Hepatocyte (in vitro differentiated cells): ENCODE measurements around the gene PPP2R2C. TPM values are rescaled to one million over a fixed set of nuclear protein-coding genes. Genes with fewer than 3 reads are reported as not detected.

ENCODE experiments used
- DNase-seq: peaks from one replicate; pipeline ENCODE4 v3.0.0-alpha.2; 2016; ENCODE audit warnings: low spot score
- H2AFZ ChIP-seq: fragments of 200-600 bp; sonication (generic); 2 replicates; pipeline ENCODE4 v1.6.0; 2016; ENCODE audit warnings: antibody characterized with exemption, mild to moderate bottlenecking
- H3K27ac ChIP-seq: fragments of 200-600 bp; sonication (generic); 2 replicates; pipeline ENCODE4 v1.5.1; 2016; ENCODE audit warnings: mild to moderate bottlenecking
- H3K27me3 ChIP-seq: fragments of 200-600 bp; sonication (generic); 2 replicates; pipeline ENCODE4 v1.6.1; 2016
- H3K36me3 ChIP-seq: fragments of 200-600 bp; sonication (generic); replicated peaks from 2 replicates; pipeline ENCODE4 v1.5.1; 2016; ENCODE audit warnings: low read depth; ENCODE audit not compliant: insufficient read depth
- H3K4me1 ChIP-seq: fragments of 200-600 bp; sonication (generic); 2 replicates; pipeline ENCODE4 v1.5.1; 2016; ENCODE audit warnings: mild to moderate bottlenecking, moderate library complexity; ENCODE audit not compliant: insufficient read depth
- H3K4me2 ChIP-seq: fragments of 200-600 bp; sonication (generic); 2 replicates; pipeline ENCODE4 v1.6.0; 2016
- H3K4me3 ChIP-seq: fragments of 200-600 bp; sonication (generic); 2 replicates; pipeline ENCODE4 v1.5.1; 2016; ENCODE audit warnings: mild to moderate bottlenecking
- H3K79me2 ChIP-seq: fragments of 200-600 bp; sonication (generic); 2 replicates; pipeline ENCODE4 v1.6.0; 2017; ENCODE audit warnings: mild to moderate bottlenecking
- H3K9me2 ChIP-seq: fragments of 200-600 bp; sonication (generic); replicated peaks from 2 replicates; pipeline ENCODE4 v1.6.0; 2017; ENCODE audit warnings: mild to moderate bottlenecking; ENCODE audit not compliant: insufficient read depth
- H3K9me3 ChIP-seq: fragments of 200-600 bp; sonication (generic); 2 replicates; pipeline ENCODE4 v1.5.1; 2016; ENCODE audit warnings: low read depth, mild to moderate bottlenecking
- H4K20me1 ChIP-seq: fragments of 200-600 bp; sonication (generic); 2 replicates; pipeline ENCODE4 v1.6.0; 2016; ENCODE audit warnings: mild to moderate bottlenecking; ENCODE audit not compliant: insufficient read depth, poor library complexity, severe bottlenecking
- CTCF ChIP-seq: fragments of 200-600 bp; sonication (generic); IDR thresholded peaks from 2 replicates; pipeline ENCODE4 v1.5.1; 2016; ENCODE audit warnings: antibody characterized with exemption, mild to moderate bottlenecking; ENCODE audit not compliant: poor library complexity
- EZH2 ChIP-seq: fragments of 200-600 bp; sonication (generic); IDR thresholded peaks from 2 replicates; pipeline ENCODE4 v1.6.1; 2016; ENCODE audit warnings: antibody characterized with exemption, mild to moderate bottlenecking, borderline replicate concordance
- EZH2phosphoT487 ChIP-seq: fragments of 200-600 bp; sonication (generic); IDR thresholded peaks from one replicate; pipeline ENCODE4 v1.6.1; 2018; ENCODE audit warnings: antibody characterized with exemption, mild to moderate bottlenecking, low read depth, moderate library complexity; ENCODE audit not compliant: unreplicated experiment, severe bottlenecking
- WGBS: methylation state at CpG from one replicate; pipeline ENCODE4 v1.1.6; 2016; ENCODE audit warnings: low lambda C conversion rate; ENCODE audit errors: missing lambda C conversion rate; 5-methylcytosine and 5-hydroxymethylcytosine counted together
- polyA plus RNA-seq: library from polyadenylated mRNA; unstranded; fragments of >200 nt; fragmentation: Nextera tagmentation; extraction: Ambion mirVana; gene quantifications from 2 replicates; pipeline ENCODE4 v1.2.1, GENCODE V29; 2016
- total RNA-seq: library from RNA; depleted of rRNA; stranded (reverse); fragments of >200 nt; gene quantifications from 2 replicates; pipeline ENCODE4 v1.2.3, GENCODE V29; 2014

The PPP2R2C gene
- total and polyA plus RNA-seq, 2 experiments from 2014 or later, result 0.35 to 0.67 TPM

- Histone ChIP-seq H3K27ac (no peak overlapping the region), H3K27me3 (peaks cover 24% of the 10 kb centered on the region), H3K9me3 (no peaks in the 10 kb centered on the region), H3K9me2 (no peaks in the 10 kb centered on the region), H3K4me3 (no peak overlapping the region), H2AFZ (no peak overlapping the region), H3K79me2 (no peaks in the 10 kb centered on the region), H4K20me1 (no peaks in the 10 kb centered on the region), H3K4me2 (no peak overlapping the region), H3K36me3 (no peaks in the 10 kb centered on the region), H3K4me1 (no peaks in the 10 kb centered on the region)
- no peak for TF ChIP-seq EZH2phosphoT487
- no peak for TF ChIP-seq EZH2
- TF ChIP-seq CTCF, result no peak
- no peak for DNase-seq
- WGBS, result 93% methylated on average over 5 of the region's 5 CpGs
Observed at GRCh38 chr4:6366581-6366980, 105.8 kb downstream of the PPP2R2C start.

GRCh38 chr4:6365545-6366086, 106.8 kb downstream of the PPP2R2C start:
- Histone ChIP-seq H4K20me1 (no peaks in the 10 kb centered on the region), H3K4me1 (no peaks in the 10 kb centered on the region), H2AFZ (no peak overlapping the region), H3K9me3 (no peaks in the 10 kb centered on the region), H3K4me2 (no peak overlapping the region), H3K79me2 (no peaks in the 10 kb centered on the region), H3K36me3 (no peaks in the 10 kb centered on the region), H3K4me3 (no peak overlapping the region), H3K27ac (no peak overlapping the region), H3K9me2 (no peaks in the 10 kb centered on the region), H3K27me3 (peaks cover 24% of the 10 kb centered on the region)
- WGBS, result 87% methylated on average over 13 of the region's 13 CpGs
- DNase-seq, result no peak
- TF ChIP-seq EZH2, result no peak
- no peak for TF ChIP-seq EZH2phosphoT487
- no peak for TF ChIP-seq CTCF

GRCh38 chr4:6364581-6364980, 107.8 kb downstream of the PPP2R2C start:
- Histone ChIP-seq H3K4me3 (no peak overlapping the region), H3K79me2 (no peaks in the 10 kb centered on the region), H3K27me3 (peaks cover 24% of the 10 kb centered on the region), H3K27ac (no peak overlapping the region), H3K4me1 (no peaks in the 10 kb centered on the region), H3K9me3 (no peaks in the 10 kb centered on the region), H3K9me2 (no peaks in the 10 kb centered on the region), H4K20me1 (no peaks in the 10 kb centered on the region), H3K4me2 (no peak overlapping the region), H2AFZ (no peak overlapping the region), H3K36me3 (no peaks in the 10 kb centered on the region)
- TF ChIP-seq EZH2phosphoT487 (no peak), EZH2 (no peak), CTCF (no peak)
- 87% methylated on average over 8 of the region's 8 CpGs for WGBS
- no peak for DNase-seq

GRCh38 chr4:6364146-6364545, 108.3 kb downstream of the PPP2R2C start:
- no peak overlapping the region for H3K4me2 ChIP-seq
- no peak overlapping the region for H3K27ac ChIP-seq
- WGBS, result 79% methylated on average over 6 of the region's 6 CpGs
- no peak overlapping the region for H2AFZ ChIP-seq
- no peaks in the 10 kb centered on the region for H4K20me1 ChIP-seq
- no peak for TF ChIP-seq CTCF
- no peak for TF ChIP-seq EZH2phosphoT487
- TF ChIP-seq EZH2, result no peak
- H3K4me3 ChIP-seq, result no peak overlapping the region
- H3K27me3 ChIP-seq, result peaks cover 22% of the 10 kb centered on the region
- no peaks in the 10 kb centered on the region for H3K79me2 ChIP-seq
- H3K36me3 ChIP-seq, result no peaks in the 10 kb centered on the region
- no peaks in the 10 kb centered on the region for H3K4me1 ChIP-seq
- no peaks in the 10 kb centered on the region for H3K9me2 ChIP-seq
- DNase-seq, result no peak
- no peaks in the 10 kb centered on the region for H3K9me3 ChIP-seq
